Endothelial cell of umbilical vein (primary cell): ENCODE measurements around the gene FABP7.

Experiments used
- CTCF ChIP-seq, 2 donors: IDR thresholded peaks; 1 replicate in 1 of 2; 2 replicates in 1 of 2; pipeline ENCODE4 v1.5.1; 2011; ENCODE audit warnings: low read length in 2 of 2, mild to moderate bottlenecking in 2 of 2, moderate library complexity in 2 of 2, control low read depth in 1 of 2, inconsistent platforms in 1 of 2, low read depth in 1 of 2; ENCODE audit not compliant: insufficient read depth in 1 of 2; ENCODE audit errors: extremely low read depth in 1 of 2
- EZH2 ChIP-seq: IDR thresholded peaks from 2 replicates; pipeline ENCODE4 v1.6.1; 2012; ENCODE audit warnings: borderline replicate concordance, low read depth, mild to moderate bottlenecking, moderate library complexity, low read length, inconsistent platforms; ENCODE audit not compliant: severe bottlenecking
- POLR2A ChIP-seq: IDR thresholded peaks from 2 replicates; pipeline ENCODE4 v1.6.1; 2012; ENCODE audit warnings: low read depth, mild to moderate bottlenecking, control low read depth, low read length

GRCh38 chr6:122733259-122733658 is 46.3 kb upstream of the FABP7 start:
- TF ChIP-seq POLR2A, result no peak
- TF ChIP-seq EZH2, result no peak
- TF ChIP-seq CTCF (IDR thresholded peaks at IDR 0.05; ENCODE audit: extremely low read depth in 1 of 2, insufficient read depth in 1 of 2, low read depth in 1 of 2, low read length in 2 of 2), result no peak
